Lung (tissue), 12 donors: ENCODE results near the gene STAT5B. TPM values are rescaled to one million over a fixed set of nuclear protein-coding genes. Genes with fewer than 3 reads are reported as not detected.
A peak's percentile ranks its signal among the peaks of the same experiment; 100 is the strongest.

ENCODE experiments used
- ATAC-seq: fragments of 200-7000 bp; cut with Tn5 transposase; one replicate; pipeline ENCODE4 v1.9.1; 2020; ENCODE audit warnings: moderate number of reproducible peaks; ENCODE audit not compliant: insufficient read depth, low FRiP score
- DNase-seq, 3 donors: peaks; one replicate each; pipeline ENCODE4 v3.0.0-alpha.2; 2013 to 2017
- H3K27ac ChIP-seq, 2 donors: one replicate each; pipeline ENCODE4 v1.5.1; 2013; ENCODE audit warnings: mild to moderate bottlenecking in 2 of 2, moderate library complexity in 2 of 2, control low read depth in 1 of 2, inconsistent platforms in 1 of 2, low read depth in 1 of 2, low read length in 1 of 2
- H3K27me3 ChIP-seq, 3 donors: one replicate each; pipeline ENCODE4 v1.5.1; 2013; ENCODE audit warnings: low read length in 2 of 3; ENCODE audit not compliant: control insufficient read depth in 3 of 3, insufficient read depth in 3 of 3
- H3K36me3 ChIP-seq, 4 donors: one replicate each; pipeline ENCODE4 v1.5.1; 2013; ENCODE audit warnings: low read length in 4 of 4, mild to moderate bottlenecking in 1 of 4, moderate library complexity in 1 of 4; ENCODE audit not compliant: control insufficient read depth in 4 of 4, insufficient read depth in 4 of 4
- H3K4me1 ChIP-seq, 5 donors: one replicate each; pipeline ENCODE4 v1.5.1; 2013; ENCODE audit warnings: low read length in 5 of 5, mild to moderate bottlenecking in 2 of 5, moderate library complexity in 1 of 5; ENCODE audit not compliant: control insufficient read depth in 5 of 5, insufficient read depth in 5 of 5
- H3K4me3 ChIP-seq: one replicate; pipeline ENCODE4 v1.5.1; 2013; ENCODE audit warnings: mild to moderate bottlenecking, control low read depth, moderate library complexity
- H3K9ac ChIP-seq, 2 donors: one replicate each; pipeline ENCODE4 v1.5.1; 2013; ENCODE audit warnings: low read length in 2 of 2, control low read depth in 1 of 2; ENCODE audit not compliant: insufficient read depth in 1 of 2
- H3K9me3 ChIP-seq, 4 donors: one replicate each; pipeline ENCODE4 v1.5.1; 2013; ENCODE audit warnings: low read length in 3 of 4, mild to moderate bottlenecking in 1 of 4, moderate library complexity in 1 of 4; ENCODE audit not compliant: control insufficient read depth in 4 of 4, insufficient read depth in 3 of 4
- CTCF ChIP-seq: IDR thresholded peaks from 2 replicates; pipeline ENCODE4 v1.5.1; 2012; ENCODE audit warnings: mild to moderate bottlenecking; ENCODE audit errors: control extremely low read depth, extremely low read depth
- WGBS, 2 donors: extraction: QIAGEN DNeasy Blood & Tissue Kit; methylation state at CpG; one replicate each; pipeline ENCODE4 v1.1.7; 2013; 5-methylcytosine and 5-hydroxymethylcytosine counted together
- polyA plus RNA-seq, 2 donors: library from polyadenylated mRNA; stranded (reverse); fragments of 200-250 nt; gene quantifications; one replicate each; pipeline ENCODE4 v1.2.1, GENCODE V29; 2013
- total RNA-seq, 2 donors: library from RNA; depleted of rRNA in 1 of 2; stranded (reverse); fragments of >200 nt in 1 of 2; gene quantifications; one replicate each; pipeline ENCODE4 v1.2.1, GENCODE V29; 2014 to 2021
- donor health status: control.
- donor health status: control.
- donor health status: Bipolar disorder and iron deficiency.
- donor health status: healthy.
- donor health status: DM: yes; HTN: yes; CAD: no.

STAT5B gene
- total and polyA plus RNA-seq, 4 donors = 23.3 to 53.6 (median 48.1) TPM

DNA sequence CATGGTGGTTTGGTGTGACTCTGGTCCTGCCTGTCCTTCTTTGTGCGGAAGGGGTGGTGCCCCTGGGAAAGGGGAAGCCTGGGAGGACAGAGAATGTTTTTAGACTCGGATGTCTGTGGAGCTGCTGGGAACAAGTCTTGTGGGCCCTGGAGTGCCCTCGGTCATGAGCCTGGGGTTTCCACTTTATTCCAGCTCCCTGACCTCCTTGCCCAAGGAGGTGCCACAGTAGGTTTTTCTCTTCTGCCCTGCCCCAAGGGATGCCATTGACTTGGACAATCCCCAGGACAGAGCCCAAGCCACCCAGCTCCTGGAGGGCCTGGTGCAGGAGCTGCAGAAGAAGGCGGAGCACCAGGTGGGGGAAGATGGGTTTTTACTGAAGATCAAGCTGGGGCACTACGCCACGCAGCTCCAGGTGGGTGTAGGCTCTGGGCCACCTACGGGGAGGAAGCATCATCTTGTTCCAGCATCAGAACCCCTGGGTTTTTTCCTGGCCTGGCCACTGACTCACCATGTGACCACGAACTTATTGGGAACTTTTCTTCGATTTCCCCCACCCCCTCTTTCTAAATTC lies 13.5 kb upstream of the STAT5B start:
- 61 to 76% methylated on average over 9 of the region's 9 CpGs for WGBS, 2 donors
- H3K36me3 ChIP-seq = peaks cover 0 to 5% (median 0%) of the 10 kb centered on the region in 4 donors
- peaks cover 0 to 3% (median 0%) of the 10 kb centered on the region in 3 donors for H3K27me3 ChIP-seq
- DNase-seq (no peak), ATAC-seq (no peak)
- no peak overlapping the region for H3K4me3 ChIP-seq
- H3K9me3 ChIP-seq = no peaks in the 10 kb centered on the region
- no peak overlapping the region for H3K9ac ChIP-seq
- peaks cover 0 to 16% (median 10%) of the 10 kb centered on the region in 5 donors for H3K4me1 ChIP-seq
- no peak for TF ChIP-seq CTCF
- peak overlapping the region; percentile 80 to 90 for H3K27ac ChIP-seq

DNA sequence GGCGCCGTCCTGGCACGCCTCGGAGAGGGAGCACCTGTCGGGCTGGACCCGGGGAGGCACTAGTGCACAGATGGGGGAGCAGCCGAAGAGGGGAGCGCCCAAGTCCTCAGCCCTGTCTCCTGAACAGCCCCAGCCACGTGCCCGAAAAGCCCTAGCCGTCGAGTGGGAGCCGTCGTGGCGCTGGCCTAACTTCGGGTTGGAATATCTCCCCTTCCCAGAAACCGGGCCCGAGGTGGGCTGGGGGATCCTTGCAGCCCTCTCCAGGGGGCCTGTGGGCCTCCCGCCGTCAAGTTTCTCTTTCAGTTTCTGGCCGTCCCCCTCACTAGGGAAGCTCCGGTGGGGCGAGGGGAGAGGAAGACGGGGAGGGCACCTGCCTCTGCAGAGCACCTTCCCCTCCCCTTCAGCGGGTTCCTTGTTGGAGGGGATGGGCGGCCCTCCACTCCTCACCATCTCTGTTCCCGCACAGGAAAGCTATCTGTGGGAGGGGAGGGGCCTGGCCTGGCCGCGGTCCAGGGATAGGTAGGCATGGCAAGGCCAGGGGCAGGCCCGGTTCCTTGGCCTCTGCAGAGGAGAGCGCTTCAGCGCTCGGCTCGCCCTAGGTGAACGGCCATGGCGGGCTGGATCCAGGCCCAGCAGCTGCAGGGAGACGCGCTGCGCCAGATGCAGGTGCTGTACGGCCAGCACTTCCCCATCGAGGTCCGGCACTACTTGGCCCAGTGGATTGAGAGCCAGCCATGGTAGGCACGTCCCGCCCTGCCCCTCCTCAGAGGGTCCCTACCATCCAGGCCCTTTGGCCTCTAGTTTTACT lies 12.8 kb upstream of the STAT5B start:
- TF ChIP-seq CTCF = no peak
- peak overlapping the region; percentile 80 to 90 for H3K27ac ChIP-seq
- H3K4me1 ChIP-seq = peaks cover 0 to 16% (median 10%) of the 10 kb centered on the region in 5 donors
- H3K9me3 ChIP-seq = no peaks in the 10 kb centered on the region
- H3K9ac ChIP-seq = no peak overlapping the region
- ATAC-seq = peak; percentile 3
- peak overlapping the region; percentile 51 for H3K4me3 ChIP-seq
- H3K36me3 ChIP-seq = peaks cover 0 to 3% (median 0%) of the 10 kb centered on the region in 4 donors
- peaks cover 0 to 3% (median 0%) of the 10 kb centered on the region in 3 donors for H3K27me3 ChIP-seq
- 17 to 35% methylated on average over 43 of the region's 44 CpGs for WGBS, 2 donors
- no peak for DNase-seq

DNA sequence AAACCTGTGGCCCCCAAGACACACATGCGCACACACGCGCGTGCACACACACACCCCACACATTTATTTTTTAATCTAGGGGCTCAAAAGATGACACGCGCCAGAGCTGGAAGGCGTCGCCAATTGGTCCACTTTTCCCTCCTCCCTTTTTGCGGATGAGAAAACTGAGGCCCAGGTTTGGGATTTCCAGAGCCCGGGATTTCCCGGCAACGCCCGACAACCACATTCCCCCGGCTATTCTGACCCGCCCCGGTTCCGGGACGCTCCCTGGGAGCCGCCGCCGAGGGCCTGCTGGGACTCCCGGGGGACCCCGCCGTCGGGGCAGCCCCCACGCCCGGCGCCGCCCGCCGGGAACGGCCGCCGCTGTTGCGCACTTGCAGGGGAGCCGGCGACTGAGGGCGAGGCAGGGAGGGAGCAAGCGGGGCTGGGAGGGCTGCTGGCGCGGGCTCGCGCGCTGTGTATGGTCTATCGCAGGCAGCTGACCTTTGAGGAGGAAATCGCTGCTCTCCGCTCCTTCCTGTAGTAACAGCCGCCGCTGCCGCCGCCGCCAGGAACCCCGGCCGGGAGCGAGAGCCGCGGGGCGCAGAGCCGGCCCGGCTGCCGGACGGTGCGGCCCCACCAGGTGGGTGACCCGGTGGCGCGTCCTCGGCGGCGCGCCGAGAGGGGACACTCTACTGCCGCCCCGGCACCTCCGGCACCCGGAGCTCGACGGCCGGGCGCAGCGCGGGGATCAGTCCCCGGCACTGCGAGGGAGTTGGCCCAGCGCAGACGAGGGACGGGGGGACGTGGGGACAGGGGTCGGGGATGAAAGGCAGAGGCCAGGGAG lies 12.0 kb upstream of the STAT5B start, which contains the start of gene STAT5A:
Gene STAT5A, plus strand, starts transcription at position 522 of the 826 bp plus-strand sequence. CDS start 914 bp downstream, outside the sequence.
- WGBS, 2 donors = 2 to 3% methylated on average over 85 to 88 of the region's 88 CpGs
- H3K9ac ChIP-seq = no peak within 1 kb of the TSS
- peaks cover 0 to 3% (median 0%) of the 10 kb centered on the region in 4 donors for H3K36me3 ChIP-seq
- H3K27me3 ChIP-seq = peaks cover 0 to 3% (median 0%) of the 10 kb centered on the region in 3 donors
- H3K9me3 ChIP-seq = no peaks in the 10 kb centered on the region
- H3K4me3 ChIP-seq = peak within 1 kb of the TSS; percentile 51
- peak; percentile 92 for ATAC-seq
- peak; percentile 81 to 95 (median 89) for DNase-seq
- H3K4me1 ChIP-seq = peaks cover 0 to 18% (median 10%) of the 10 kb centered on the region in 5 donors
- no peak for TF ChIP-seq CTCF
- H3K27ac ChIP-seq = peak within 1 kb of the TSS; percentile 80 to 90
